Vagina (tissue), 2 donors: ENCODE results near the gene RIBC2. TPM values are rescaled to one million over a fixed set of nuclear protein-coding genes. Genes with fewer than 3 reads are reported as not detected.
A peak's percentile ranks its signal among the peaks of the same experiment; 100 is the strongest.

Experiments used
- DNase-seq, 2 donors: peaks; one replicate each; pipeline ENCODE4 v3.0.0-alpha.2; 2017; ENCODE audit errors: extremely low spot score in 2 of 2
- H3K27ac ChIP-seq: fragments of 200-600 bp; sonication (generic); one replicate; pipeline ENCODE4 v1.5.1; 2019
- H3K27me3 ChIP-seq: fragments of 200-600 bp; sonication (generic); one replicate; pipeline ENCODE4 v1.5.1; 2019
- H3K36me3 ChIP-seq, 2 donors: fragments of 200-600 bp; sonication (generic); one replicate each; pipeline ENCODE4 v1.5.1; 2017 to 2019
- H3K4me1 ChIP-seq: fragments of 200-600 bp; sonication (generic); one replicate; pipeline ENCODE4 v1.5.1; 2019
- H3K4me3 ChIP-seq, 2 donors: fragments of 200-600 bp; sonication (generic); 1 replicate in 1 of 2; 2 replicates in 1 of 2; pipeline ENCODE4 v1.5.1; 2016 to 2019
- H3K9me3 ChIP-seq: fragments of 200-600 bp; sonication (generic); one replicate; pipeline ENCODE4 v1.5.1; 2019
- CTCF ChIP-seq, 3 experiments: fragments of 450-650 bp in 2 of 3; fragments of 200-600 bp in 1 of 3; sonication (generic) in 1 of 3; IDR thresholded peaks; one replicate each; pipeline ENCODE4 v1.5.1; 2017 to 2019; ENCODE audit warnings: antibody characterized with exemption in 3 of 3, mild to moderate bottlenecking in 2 of 3, moderate library complexity in 2 of 3
- POLR2A ChIP-seq, 2 donors: fragments of 450-650 bp; IDR thresholded peaks; one replicate each; pipeline ENCODE4 v1.6.1; 2017; ENCODE audit warnings: antibody characterized with exemption in 2 of 2, mild to moderate bottlenecking in 2 of 2, moderate library complexity in 2 of 2
- POLR2AphosphoS5 ChIP-seq, 2 donors: sonication (generic); formaldehyde crosslinking; IDR thresholded peaks; one replicate each; pipeline ENCODE4 v1.9.0; 2017; ENCODE audit warnings: antibody characterized with exemption in 2 of 2, mild to moderate bottlenecking in 2 of 2, low read depth in 1 of 2; ENCODE audit not compliant: insufficient read depth in 1 of 2
- intact Hi-C: fragments of 100-400 bp; cut with DNase I; formaldehyde crosslinking; loops from one replicate; pipeline ENCODE4 v1.15.1; 2023
- total RNA-seq: library from RNA; depleted of rRNA; stranded (reverse); fragments of >200 nt; gene quantifications from one replicate; pipeline ENCODE4 v1.2.3, GENCODE V29; 2016

The RIBC2 gene
- total RNA-seq, 1 donor from 2014 or later = 0.49 TPM

DNA sequence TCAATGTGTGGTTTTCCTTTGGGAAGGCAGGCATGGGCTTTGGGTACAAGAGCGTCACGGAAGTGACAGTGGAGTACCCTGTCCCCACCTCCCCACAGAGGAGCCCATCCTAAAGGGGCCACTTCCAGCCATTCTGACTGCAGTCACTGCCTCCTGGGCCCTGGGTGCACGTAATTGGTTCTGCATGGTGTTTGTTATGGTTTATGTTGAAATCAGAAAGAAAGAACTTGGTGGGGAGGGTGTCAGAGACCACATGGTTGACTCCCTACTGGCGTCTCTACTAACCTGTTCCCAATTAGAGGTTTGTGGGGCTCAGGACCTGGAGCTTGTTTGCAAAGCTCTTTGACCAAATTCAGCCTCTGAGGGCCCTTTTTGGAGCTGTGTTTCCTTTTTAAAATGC, 40.8 kb downstream of the RIBC2 start:
- no peak for DNase-seq
- Histone ChIP-seq H3K9me3 (no peaks in the 10 kb centered on the region), H3K27ac (peak overlapping the region; percentile 90), H3K36me3 (no peaks in the 10 kb centered on the region), H3K27me3 (no peaks in the 10 kb centered on the region), H3K4me1 (peaks cover 59% of the 10 kb centered on the region), H3K4me3 (no peak overlapping the region)
- TF ChIP-seq POLR2A (IDR thresholded peaks at IDR 0.05) (no peak), POLR2AphosphoS5 (IDR thresholded peaks at IDR 0.05; ENCODE audit: insufficient read depth in 1 of 2, low read depth in 1 of 2) (peak in 1 of 2 donors; percentile 69), CTCF (IDR thresholded peaks at IDR 0.05) (no peak)
- intact Hi-C loops = loop anchor here (5.0 kb wide), 1 partner anchor 48 kb away; the partner anchor contains the start of gene FBLN1

- Histone ChIP-seq H3K4me3 (no peak overlapping the region), H3K9me3 (no peaks in the 10 kb centered on the region), H3K4me1 (peaks cover 56% of the 10 kb centered on the region), H3K27me3 (no peaks in the 10 kb centered on the region), H3K27ac (peak overlapping the region; percentile 67), H3K36me3 (no peaks in the 10 kb centered on the region)
- TF ChIP-seq POLR2A (IDR thresholded peaks at IDR 0.05) (no peak), CTCF (IDR thresholded peaks at IDR 0.05) (no peak), POLR2AphosphoS5 (IDR thresholded peaks at IDR 0.05; ENCODE audit: insufficient read depth in 1 of 2, low read depth in 1 of 2) (no peak)
- intact Hi-C loops = no loop called here
- no peak for DNase-seq
These were observed 41.7 kb downstream of the RIBC2 start for GRCh38 chr22:45455212-45455611.

DNA sequence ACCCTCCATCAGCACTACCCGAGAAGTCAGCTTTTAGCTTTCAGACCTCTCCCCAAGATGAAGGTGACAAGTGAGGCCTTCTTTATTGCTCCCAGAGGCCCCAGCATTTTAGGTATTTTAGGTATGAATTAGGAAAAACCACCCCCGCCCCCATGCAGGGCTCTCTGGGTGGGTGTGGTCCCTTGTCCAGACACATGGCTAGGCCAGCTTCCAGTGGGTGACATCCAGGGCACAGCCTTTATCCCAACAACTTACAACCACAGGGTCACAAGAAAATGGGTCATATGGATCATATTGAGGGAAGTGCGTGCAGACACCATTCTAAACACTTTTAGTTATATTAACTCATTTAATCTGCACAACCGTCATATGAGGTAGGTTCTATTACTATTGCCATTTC, 42.1 kb downstream of the RIBC2 start:
- no peaks in the 10 kb centered on the region for H3K9me3 ChIP-seq
- no peaks in the 10 kb centered on the region for H3K36me3 ChIP-seq
- H3K4me1 ChIP-seq = peaks cover 52% of the 10 kb centered on the region
- H3K4me3 ChIP-seq = no peak overlapping the region
- no peak for DNase-seq
- no peaks in the 10 kb centered on the region for H3K27me3 ChIP-seq
- H3K27ac ChIP-seq = peak overlapping the region; percentile 67
- intact Hi-C loops = no loop called here
- TF ChIP-seq POLR2AphosphoS5 (IDR thresholded peaks at IDR 0.05; ENCODE audit: insufficient read depth in 1 of 2, low read depth in 1 of 2) = no peak
- no peak for TF ChIP-seq POLR2A (IDR thresholded peaks at IDR 0.05)
- no peak for TF ChIP-seq CTCF (IDR thresholded peaks at IDR 0.05)

DNA sequence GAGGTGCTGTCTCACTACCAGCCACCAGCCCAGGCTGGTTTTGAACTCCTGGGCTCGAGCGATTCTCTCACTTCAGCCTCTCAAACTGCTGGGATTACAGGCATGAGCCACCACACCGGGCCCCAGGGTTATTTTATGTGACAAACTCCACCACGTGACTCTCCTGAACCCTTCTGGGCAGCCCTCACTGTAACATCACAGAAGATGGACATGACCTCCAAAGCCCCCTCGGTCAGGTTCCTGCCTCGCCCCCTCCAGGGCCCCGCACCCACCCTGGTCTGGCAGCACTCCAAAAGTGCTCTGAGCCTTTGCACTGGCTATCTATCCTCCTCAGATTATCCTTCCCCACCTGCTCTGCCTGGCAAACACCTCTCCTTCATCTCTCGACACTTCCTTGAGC, 43.3 kb downstream of the RIBC2 start:
- no peak for DNase-seq
- no peaks in the 10 kb centered on the region for H3K27me3 ChIP-seq
- TF ChIP-seq CTCF (IDR thresholded peaks at IDR 0.05) (no peak), POLR2A (IDR thresholded peaks at IDR 0.05) (no peak), POLR2AphosphoS5 (IDR thresholded peaks at IDR 0.05; ENCODE audit: insufficient read depth in 1 of 2, low read depth in 1 of 2) (no peak)
- intact Hi-C loops = no loop called here
- H3K4me3 ChIP-seq = no peak overlapping the region
- H3K9me3 ChIP-seq = no peaks in the 10 kb centered on the region
- H3K4me1 ChIP-seq = peaks cover 47% of the 10 kb centered on the region
- H3K36me3 ChIP-seq = no peaks in the 10 kb centered on the region
- peak overlapping the region; percentile 67 for H3K27ac ChIP-seq

DNA sequence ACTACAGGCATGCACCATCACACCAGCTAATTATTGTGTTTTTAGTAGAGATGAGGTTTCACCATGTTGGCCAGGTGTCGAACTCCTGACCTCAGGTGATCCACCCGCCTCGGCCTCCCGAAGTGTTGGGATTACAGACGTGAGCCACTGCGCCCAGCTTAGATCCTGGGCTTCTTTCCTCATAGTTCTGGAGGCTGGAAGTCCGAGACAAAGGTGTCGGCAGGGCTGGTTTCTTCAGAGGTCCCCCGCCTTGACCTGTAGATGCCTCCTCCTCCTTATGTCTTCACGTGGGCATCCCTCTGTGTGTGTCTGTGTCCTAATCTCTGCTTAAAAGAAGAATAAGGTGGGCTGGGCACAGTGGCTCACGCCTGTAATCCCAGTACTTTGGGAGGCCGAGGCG, 45.0 kb downstream of the RIBC2 start:
- H3K9me3 ChIP-seq = no peaks in the 10 kb centered on the region
- no peak overlapping the region for H3K4me3 ChIP-seq
- TF ChIP-seq POLR2AphosphoS5 (IDR thresholded peaks at IDR 0.05; ENCODE audit: insufficient read depth in 1 of 2, low read depth in 1 of 2) (no peak), CTCF (IDR thresholded peaks at IDR 0.05) (no peak), POLR2A (IDR thresholded peaks at IDR 0.05) (no peak)
- H3K27ac ChIP-seq = peak overlapping the region; percentile 67
- H3K27me3 ChIP-seq = no peaks in the 10 kb centered on the region
- no peaks in the 10 kb centered on the region for H3K36me3 ChIP-seq
- peaks cover 37% of the 10 kb centered on the region for H3K4me1 ChIP-seq
- no peak for DNase-seq
- intact Hi-C loops = no loop called here
